H9 (cell line): ENCODE measurements around the gene TLE5. TPM values are rescaled to one million over a fixed set of nuclear protein-coding genes. Genes with fewer than 3 reads are reported as not detected.

Source experiments
- DNase-seq: peaks from one replicate; pipeline ENCODE4 v3.0.0-alpha.2; 2017
- H2AFZ ChIP-seq: one replicate; pipeline ENCODE4 v1.6.1; 2013; ENCODE audit warnings: mild to moderate bottlenecking, low read length, control low read depth, moderate library complexity
- H2AK5ac ChIP-seq: 2 replicates; pipeline ENCODE4 v1.6.1; 2013; ENCODE audit warnings: low read length, control low read depth, mixed read lengths; ENCODE audit not compliant: insufficient read length
- H2BK120ac ChIP-seq: one replicate; pipeline ENCODE4 v1.6.1; 2013; ENCODE audit warnings: low read depth, mild to moderate bottlenecking, low read length, control low read depth, inconsistent platforms; ENCODE audit not compliant: poor library complexity, severe bottlenecking
- H2BK12ac ChIP-seq: 2 replicates; pipeline ENCODE4 v1.6.1; 2013; ENCODE audit warnings: low read length, control low read depth, mixed read lengths, low read depth; ENCODE audit not compliant: insufficient read length
- H2BK15ac ChIP-seq: 2 replicates; pipeline ENCODE4 v1.6.1; 2013; ENCODE audit warnings: low read depth, low read length, control low read depth
- H2BK20ac ChIP-seq: one replicate; pipeline ENCODE4 v1.6.1; 2013; ENCODE audit warnings: low read depth, mild to moderate bottlenecking, low read length, control low read depth, inconsistent platforms; ENCODE audit not compliant: poor library complexity, severe bottlenecking
- H2BK5ac ChIP-seq: 2 replicates; pipeline ENCODE4 v1.6.1; 2013; ENCODE audit warnings: low read length, control low read depth, mixed read lengths; ENCODE audit not compliant: insufficient read length
- H3K14ac ChIP-seq: 2 replicates; pipeline ENCODE4 v1.6.1; 2013; ENCODE audit warnings: low read length, control low read depth; ENCODE audit not compliant: insufficient read depth
- H3K18ac ChIP-seq: 2 replicates; pipeline ENCODE4 v1.6.1; 2013; ENCODE audit warnings: low read depth, mild to moderate bottlenecking, mixed read lengths, low read length, control low read depth; ENCODE audit not compliant: insufficient read length
- H3K23ac ChIP-seq: 2 replicates; pipeline ENCODE4 v1.6.1; 2013; ENCODE audit warnings: low read length, control low read depth, mixed read lengths, low read depth; ENCODE audit not compliant: insufficient read length
- H3K23me2 ChIP-seq: 2 replicates; pipeline ENCODE4 v1.6.1; 2013; ENCODE audit warnings: low read depth, mild to moderate bottlenecking, mixed read lengths, low read length, control low read depth; ENCODE audit not compliant: insufficient read length, poor library complexity, severe bottlenecking
- H3K27ac ChIP-seq: 2 replicates; pipeline ENCODE4 v1.5.1; 2013; ENCODE audit warnings: low read length, control low read depth, mixed read lengths, low read depth; ENCODE audit not compliant: insufficient read length
- H3K27me3 ChIP-seq: 2 replicates; pipeline ENCODE4 v1.6.1; 2013; ENCODE audit warnings: low read length, control low read depth, inconsistent platforms; ENCODE audit not compliant: insufficient read depth
- H3K4ac ChIP-seq: 2 replicates; pipeline ENCODE4 v1.6.1; 2013; ENCODE audit warnings: low read depth, mild to moderate bottlenecking, control low read depth, inconsistent platforms, low read length, moderate library complexity
- H3K4me1 ChIP-seq: 2 replicates; pipeline ENCODE4 v1.6.1; 2013; ENCODE audit warnings: low read length, control low read depth, inconsistent platforms; ENCODE audit not compliant: insufficient read depth
- H3K4me2 ChIP-seq: 2 replicates; pipeline ENCODE4 v1.6.1; 2013; ENCODE audit warnings: low read length, control low read depth, mixed read lengths; ENCODE audit not compliant: insufficient read length, insufficient read depth
- H3K56ac ChIP-seq: 2 replicates; pipeline ENCODE4 v1.6.1; 2013; ENCODE audit warnings: low read depth, mild to moderate bottlenecking, mixed read lengths, low read length, control low read depth; ENCODE audit not compliant: insufficient read length
- H3K79me1 ChIP-seq: 2 replicates; pipeline ENCODE4 v1.6.1; 2013; ENCODE audit warnings: low read depth, mild to moderate bottlenecking, moderate library complexity, low read length, control low read depth, inconsistent platforms; ENCODE audit not compliant: insufficient read depth, poor library complexity, severe bottlenecking
- H3K79me2 ChIP-seq: 2 replicates; pipeline ENCODE4 v1.6.1; 2013; ENCODE audit warnings: low read length, control low read depth, inconsistent platforms; ENCODE audit not compliant: insufficient read depth
- H3K9ac ChIP-seq: 2 replicates; pipeline ENCODE4 v1.6.1; 2013; ENCODE audit warnings: low read length, control low read depth, mixed read lengths; ENCODE audit not compliant: insufficient read length; ENCODE audit errors: extremely low read depth
- H3K9me3 ChIP-seq: one replicate; pipeline ENCODE4 v1.6.1; 2013; ENCODE audit warnings: low read depth, low read length, inconsistent platforms; ENCODE audit not compliant: control insufficient read depth
- H3T11ph ChIP-seq: one replicate; pipeline ENCODE4 v1.6.1; 2013; ENCODE audit warnings: mild to moderate bottlenecking, low read length, control low read depth, inconsistent platforms
- H4K20me1 ChIP-seq: one replicate; pipeline ENCODE4 v1.6.1; 2013; ENCODE audit not compliant: control insufficient read depth, insufficient read length, insufficient read depth
- H4K5ac ChIP-seq: 2 replicates; pipeline ENCODE4 v1.6.1; 2013; ENCODE audit warnings: low read depth, mild to moderate bottlenecking, mixed read lengths, low read length, control low read depth; ENCODE audit not compliant: insufficient read length
- H4K8ac ChIP-seq: replicated peaks from 2 replicates; pipeline ENCODE4 v1.6.1; 2013; ENCODE audit warnings: low read length, control low read depth, mixed read lengths, low read depth; ENCODE audit not compliant: insufficient read length
- H4K91ac ChIP-seq: 2 replicates; pipeline ENCODE4 v1.6.1; 2013; ENCODE audit warnings: low read depth, mild to moderate bottlenecking, moderate library complexity, mixed read lengths, low read length, control low read depth; ENCODE audit not compliant: insufficient read length
- H3K27ac Mint-ChIP-seq, 3 experiments: 2 replicates in 2 of 3; 3 replicates in 1 of 3; pipeline ENCODE4 v1.8.0; 2020 to 2021; ENCODE audit warnings: mixed read lengths in 3 of 3, mild to moderate bottlenecking in 1 of 3, moderate library complexity in 1 of 3
- H3K27me3 Mint-ChIP-seq: 2 replicates; pipeline ENCODE4 v1.8.0; 2021; ENCODE audit warnings: low read depth, mild to moderate bottlenecking, moderate library complexity, mixed read lengths
- H3K36me3 Mint-ChIP-seq, 3 experiments: 2 replicates in 2 of 3; 3 replicates in 1 of 3; pipeline ENCODE4 v1.8.0; 2020 to 2021; ENCODE audit warnings: low read depth in 3 of 3, mixed read lengths in 3 of 3; ENCODE audit not compliant: insufficient read depth in 1 of 3
- H3K4me1 Mint-ChIP-seq, 2 experiments: 2 replicates each; pipeline ENCODE4 v1.8.0; 2020; ENCODE audit warnings: mixed read lengths in 2 of 2
- H3K4me3 Mint-ChIP-seq, 2 experiments: 2 replicates in 1 of 2; 3 replicates in 1 of 2; pipeline ENCODE4 v1.8.0; 2020 to 2021; ENCODE audit warnings: mild to moderate bottlenecking in 2 of 2, mixed read lengths in 2 of 2, moderate library complexity in 1 of 2
- H3K9me3 Mint-ChIP-seq, 2 experiments: 2 replicates in 1 of 2; 3 replicates in 1 of 2; pipeline ENCODE4 v1.8.0; 2020; ENCODE audit warnings: mild to moderate bottlenecking in 2 of 2, mixed read lengths in 2 of 2, moderate library complexity in 1 of 2
- CTCF ChIP-seq: fragments of 200-600 bp; sonication (generic); conservative IDR thresholded peaks from 3 replicates; pipeline ENCODE4 v1.8.0; 2021; ENCODE audit warnings: antibody characterized with exemption, mild to moderate bottlenecking
- WGBS: extraction: QIAGEN DNeasy Blood & Tissue Kit; methylation state at CpG from one replicate; pipeline ENCODE4 v1.1.7; 2013; ENCODE audit warnings: missing lambda C conversion rate, low lambda C conversion rate, mixed read lengths; ENCODE audit not compliant: insufficient read length; ENCODE audit errors: extremely low coverage; 5-methylcytosine and 5-hydroxymethylcytosine counted together
- total RNA-seq: library from RNA; stranded (reverse); gene quantifications from 2 replicates; pipeline ENCODE4 v1.2.1, GENCODE V29; 2021

Gene TLE5
- total RNA-seq, 1 experiment from 2014 or later, result 221 TPM

DNA sequence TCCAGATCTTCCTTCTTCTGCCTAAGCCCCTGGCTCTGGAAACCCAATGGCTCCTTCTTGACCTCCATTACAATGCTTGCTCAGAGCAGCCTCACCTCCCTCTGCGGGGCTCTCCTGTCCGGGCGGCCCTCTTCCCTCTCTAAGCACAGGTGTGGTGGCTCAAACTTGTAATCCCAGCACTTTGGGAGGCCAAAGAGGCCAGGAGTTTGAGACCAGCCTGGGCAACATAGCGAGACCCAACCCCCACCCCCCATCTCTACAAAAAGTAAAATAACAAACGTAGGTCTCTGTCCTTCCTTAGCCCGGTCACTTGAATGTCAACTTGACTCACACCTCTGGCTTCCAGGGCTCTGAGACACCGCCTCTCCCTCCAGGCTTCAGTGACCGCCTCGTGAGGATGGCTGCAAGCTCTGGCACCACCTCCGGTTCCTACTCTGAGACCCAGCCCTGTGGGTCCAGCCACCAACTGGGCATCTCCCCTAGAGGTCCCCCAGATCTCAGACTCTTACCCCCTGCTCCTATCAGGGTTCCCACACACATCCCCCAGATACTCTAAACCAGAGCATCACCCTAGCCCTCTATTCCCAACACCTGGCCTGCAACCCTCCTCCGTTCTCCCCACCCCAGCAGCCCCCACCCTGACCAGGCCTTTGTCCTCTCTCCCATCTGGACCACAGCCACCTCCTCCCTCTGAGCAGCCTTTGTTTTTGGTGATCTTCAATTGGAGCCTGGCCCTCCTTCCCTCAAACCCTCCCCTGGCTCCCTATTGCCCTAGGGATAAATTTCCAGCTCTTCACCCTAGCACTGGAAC lies 28.5 kb downstream of the TLE5 start:
- Histone ChIP-seq H3K4ac (no peak overlapping the region), H4K8ac (no peak overlapping the region), H4K20me1 (no peaks in the 10 kb centered on the region), H3K56ac (no peak overlapping the region), H3K23me2 (peaks cover 12% of the 10 kb centered on the region), H4K5ac (no peak overlapping the region), H2BK120ac (no peak overlapping the region), H3K4me2 (no peak overlapping the region), H3K9ac (no peak overlapping the region), H3K23ac (no peak overlapping the region), H3K14ac (no peak overlapping the region), H3K79me2 (no peaks in the 10 kb centered on the region), H3K9me3 (no peaks in the 10 kb centered on the region), H2AFZ (no peak overlapping the region), H2BK12ac (no peak overlapping the region), H4K91ac (no peak overlapping the region), H3K79me1 (no peaks in the 10 kb centered on the region), H3K18ac (no peak overlapping the region), H3K4me1 (peaks cover 2% of the 10 kb centered on the region; the same call in 1 of the 2 replicates), H3T11ph (no peak overlapping the region), H3K27me3 (no peaks in the 10 kb centered on the region; the same call in 1 of the 2 replicates), H2BK15ac (no peak overlapping the region), H2BK20ac (no peak overlapping the region), H3K27ac (no peak overlapping the region), H2BK5ac (no peak overlapping the region), H2AK5ac (no peak overlapping the region)
- WGBS, result no CpG with 5 or more reads among the region's 11 CpGs
- H3K27ac Mint-ChIP-seq, result no peak overlapping the region
- H3K36me3 Mint-ChIP-seq, result no peaks in the 10 kb centered on the region
- peaks cover 15 to 27% of the 10 kb centered on the region in 2 experiments for H3K4me1 Mint-ChIP-seq
- no peak for DNase-seq
- peak overlapping the region in 1 of 2 experiments; percentile 39; a peak in 3 of 5 replicates for H3K4me3 Mint-ChIP-seq
- H3K9me3 Mint-ChIP-seq, result peaks cover 0 to 3% of the 10 kb centered on the region in 2 experiments; a peak in 2 of 5 replicates
- TF ChIP-seq CTCF, result no peak
- H3K27me3 Mint-ChIP-seq, result peaks cover 87% of the 10 kb centered on the region
